ENCODE data around the gene FAM32A.

Gene FAM32A

GRCh38 chr19:16226184-16226591 lies 41.0 kb downstream of the FAM32A start:
- no peak for DNase-seq

- DNase-seq = no peak
These were observed 41.9 kb downstream of the FAM32A start for GRCh38 chr19:16226878-16227836.

- DNase-seq = no peak
These were observed 42.8 kb downstream of the FAM32A start for GRCh38 chr19:16227837-16228636.

- DNase-seq = no peak
These were observed 43.6 kb downstream of the FAM32A start for GRCh38 chr19:16228637-16229321.

- no peak for DNase-seq
These were observed 44.1 kb downstream of the FAM32A start for GRCh38 chr19:16229322-16229641.

- no peak for DNase-seq
These were observed 46.9 kb downstream of the FAM32A start for GRCh38 chr19:16232127-16232526.

- DNase-seq = no peak
These were observed 47.4 kb downstream of the FAM32A start for GRCh38 chr19:16232568-16232967.

- DNase-seq = no peak
These were observed 48.0 kb downstream of the FAM32A start for GRCh38 chr19:16233081-16233776.

- DNase-seq = no peak
These were observed 48.8 kb downstream of the FAM32A start for GRCh38 chr19:16233836-16234551.

- no peak for DNase-seq
These were observed 49.6 kb downstream of the FAM32A start for GRCh38 chr19:16234552-16235445.

- DNase-seq = no peak
These were observed 50.8 kb downstream of the FAM32A start for GRCh38 chr19:16235811-16236652.

Data from stimulated activated CD4-positive, alpha-beta T cell treated with anti-CD3 and anti-CD28 coated beads, Interleukin-12 subunit alpha, Interleukin-12 subunit beta, amount 100 ng/mL, for 4 hours (primary cell).